IMR-90 (cell line): ENCODE results near the gene PARVG. TPM values are rescaled to one million over a fixed set of nuclear protein-coding genes. Genes with fewer than 3 reads are reported as not detected.

ENCODE experiments used
- ATAC-seq: fragments of 200-7000 bp; cut with Tn5 transposase; 2 replicates; pipeline ENCODE4 v1.9.1; 2020; ENCODE audit warnings: low read depth, mild to moderate bottlenecking, moderate library complexity
- BruUV-seq: library from RNA; stranded (reverse); fragments of 400-500 nt; replicated peaks from 2 replicates; lab custom pipeline; 2021; lab: Mats Ljungman, UMichigan
- CTCF ChIA-PET: fragments of 300-600 bp; formaldehyde crosslinking; extraction: SDS; loops from one replicate; lab custom pipeline; 2021; ENCODE audit warnings: antibody characterized with exemption; lab: Yijun Ruan, JAX
- POLR2A ChIA-PET: fragments of 300-600 bp; sonication (Branson Sonifier 250); formaldehyde crosslinking; loops from one replicate; lab custom pipeline; 2022; ENCODE audit warnings: antibody characterized with exemption; ENCODE audit not compliant: unreplicated experiment; lab: Charles Lee
- DNase-seq: peaks from one replicate; pipeline ENCODE4 v3.0.0; 2013
- H2AFZ ChIP-seq: replicated peaks from 2 replicates; pipeline ENCODE3; 2013; ENCODE audit warnings: low read length, mild to moderate bottlenecking; ENCODE audit not compliant: poor library complexity
- H2AK5ac ChIP-seq: 2 replicates; pipeline ENCODE4 v1.6.1; 2013; ENCODE audit warnings: low read depth, low read length, inconsistent platforms
- H2AK9ac ChIP-seq: replicated peaks from 2 replicates; pipeline ENCODE3; 2013; ENCODE audit warnings: mild to moderate bottlenecking, low read depth, low read length, moderate library complexity; ENCODE audit not compliant: poor library complexity
- H2BK120ac ChIP-seq: 2 replicates; pipeline ENCODE4 v1.6.1; 2013; ENCODE audit warnings: low read depth, low read length, inconsistent platforms
- H2BK15ac ChIP-seq: 3 replicates; pipeline ENCODE4 v1.6.1; 2013; ENCODE audit warnings: low read depth, low read length, inconsistent platforms
- H2BK20ac ChIP-seq: 2 replicates; pipeline ENCODE4 v1.6.1; 2013; ENCODE audit warnings: low read depth, mild to moderate bottlenecking, inconsistent platforms, low read length, moderate library complexity
- H2BK5ac ChIP-seq: 2 replicates; pipeline ENCODE4 v1.6.1; 2013; ENCODE audit warnings: mild to moderate bottlenecking, low read depth, low read length, inconsistent platforms; ENCODE audit not compliant: poor library complexity, severe bottlenecking
- H3K14ac ChIP-seq: replicated peaks from 2 replicates; pipeline ENCODE4 v1.6.1; 2013; ENCODE audit warnings: low read depth, low read length, inconsistent platforms
- H3K18ac ChIP-seq: 2 replicates; pipeline ENCODE4 v1.6.1; 2013; ENCODE audit warnings: low read depth, low read length, control low read depth
- H3K23ac ChIP-seq: 2 replicates; pipeline ENCODE4 v1.6.1; 2013; ENCODE audit warnings: low read depth, low read length, inconsistent platforms
- H3K27ac ChIP-seq: 2 replicates; pipeline ENCODE4 v1.5.1; 2013; ENCODE audit warnings: mild to moderate bottlenecking, control low read depth, low read length; ENCODE audit not compliant: insufficient read depth
- H3K27me3 ChIP-seq: 2 replicates; pipeline ENCODE4 v1.6.1; 2013; ENCODE audit warnings: low read length; ENCODE audit not compliant: control insufficient read depth, insufficient read depth
- H3K36me3 ChIP-seq: 2 replicates; pipeline ENCODE4 v1.6.1; 2013; ENCODE audit warnings: low read length, mixed read lengths; ENCODE audit not compliant: control insufficient read depth, insufficient read depth
- H3K4ac ChIP-seq: 2 replicates; pipeline ENCODE4 v1.6.1; 2013; ENCODE audit warnings: low read depth, low read length, inconsistent platforms
- H3K4me1 ChIP-seq: 2 replicates; pipeline ENCODE4 v1.6.1; 2013; ENCODE audit warnings: low read length, mixed read lengths; ENCODE audit not compliant: control insufficient read depth, insufficient read depth
- H3K4me2 ChIP-seq: 2 replicates; pipeline ENCODE4 v1.6.1; 2013; ENCODE audit warnings: low read depth, mild to moderate bottlenecking, control low read depth, low read length, moderate library complexity
- H3K4me3 ChIP-seq: 2 replicates; pipeline ENCODE4 v1.5.1; 2013; ENCODE audit warnings: low read depth, mild to moderate bottlenecking, control low read depth, low read length, moderate library complexity; ENCODE audit not compliant: insufficient read depth
- H3K56ac ChIP-seq: 2 replicates; pipeline ENCODE4 v1.6.1; 2013; ENCODE audit warnings: low read length, inconsistent platforms; ENCODE audit not compliant: insufficient read depth; ENCODE audit errors: extremely low read depth
- H3K79me1 ChIP-seq, 2 experiments: 2 replicates each; pipeline ENCODE4 v1.6.1; 2013; ENCODE audit warnings: low read length in 2 of 2, inconsistent platforms in 1 of 2, low read depth in 1 of 2
- H3K9ac ChIP-seq: 2 replicates; pipeline ENCODE4 v1.6.1; 2013; ENCODE audit warnings: low read depth, low read length, control low read depth
- H3K9me1 ChIP-seq: 2 replicates; pipeline ENCODE4 v1.6.1; 2013; ENCODE audit warnings: low read length, inconsistent platforms; ENCODE audit not compliant: insufficient read depth
- H3K9me3 ChIP-seq: 2 replicates; pipeline ENCODE4 v1.6.1; 2013; ENCODE audit warnings: low read length; ENCODE audit not compliant: control insufficient read depth, insufficient read depth
- H4K20me1 ChIP-seq: 2 replicates; pipeline ENCODE4 v1.6.1; 2013; ENCODE audit warnings: low read length, inconsistent platforms; ENCODE audit not compliant: insufficient read depth
- H4K5ac ChIP-seq: 2 replicates; pipeline ENCODE4 v1.6.1; 2013; ENCODE audit warnings: mild to moderate bottlenecking, low read depth, low read length, control low read depth
- H4K8ac ChIP-seq, 2 experiments: 2 replicates each; pipeline ENCODE4 v1.6.1; 2013; ENCODE audit warnings: low read depth in 2 of 2, low read length in 2 of 2, control low read depth in 1 of 2, inconsistent platforms in 1 of 2
- H4K91ac ChIP-seq: 2 replicates; pipeline ENCODE4 v1.6.1; 2013; ENCODE audit warnings: low read depth, low read length, inconsistent platforms; ENCODE audit not compliant: insufficient read depth
- BHLHE40 ChIP-seq: fragments of 150-350 bp; IDR thresholded peaks from 2 replicates; pipeline ENCODE4 v1.6.1; 2016; ENCODE audit warnings: mild to moderate bottlenecking, low read depth, low read length
- CEBPB ChIP-seq: IDR thresholded peaks from 2 replicates; pipeline ENCODE4 v1.6.1; 2012; ENCODE audit warnings: low read depth, low read length, improper control_type of control experiment
- CHD1 ChIP-seq: IDR thresholded peaks from 2 replicates; pipeline ENCODE4 v1.6.1; 2012; ENCODE audit warnings: low read depth, low read length, improper control_type of control experiment
- ELK1 ChIP-seq: fragments of 150-350 bp; IDR thresholded peaks from 2 replicates; pipeline ENCODE4 v1.6.1; 2016; ENCODE audit warnings: low read depth, mild to moderate bottlenecking, low read length, moderate library complexity, borderline replicate concordance
- FOS ChIP-seq: fragments of 150-350 bp; IDR thresholded peaks from 2 replicates; pipeline ENCODE4 v1.6.1; 2016; ENCODE audit warnings: low read depth, low read length
- MAFK ChIP-seq: IDR thresholded peaks from 2 replicates; pipeline ENCODE4 v1.6.1; 2012; ENCODE audit warnings: low read depth, low read length, improper control_type of control experiment
- MAZ ChIP-seq: IDR thresholded peaks from 2 replicates; pipeline ENCODE4 v1.6.1; 2012; ENCODE audit warnings: low read depth, mild to moderate bottlenecking, low read length, improper control_type of control experiment, moderate library complexity, borderline replicate concordance
- MXI1 ChIP-seq: IDR thresholded peaks from 2 replicates; pipeline ENCODE4 v1.6.1; 2012; ENCODE audit warnings: low read depth, mild to moderate bottlenecking, low read length, moderate library complexity, borderline replicate concordance
- NFE2L2 ChIP-seq: fragments of 150-350 bp; IDR thresholded peaks from 2 replicates; pipeline ENCODE4 v1.6.1; 2016; ENCODE audit warnings: low read depth, mild to moderate bottlenecking, low read length
- POLR2A ChIP-seq: IDR thresholded peaks from 2 replicates; pipeline ENCODE4 v1.6.1; 2012; ENCODE audit warnings: mild to moderate bottlenecking, low read depth, low read length
- RAD21 ChIP-seq: IDR thresholded peaks from 2 replicates; pipeline ENCODE4 v1.6.1; 2012; ENCODE audit warnings: low read length, improper control_type of control experiment
- RCOR1 ChIP-seq: IDR thresholded peaks from 2 replicates; pipeline ENCODE4 v1.6.1; 2012; ENCODE audit warnings: mild to moderate bottlenecking, low read length, improper control_type of control experiment; ENCODE audit not compliant: insufficient replicate concordance
- RFX5 ChIP-seq: IDR thresholded peaks from 2 replicates; pipeline ENCODE4 v1.8.0; 2012; ENCODE audit warnings: low read depth, mild to moderate bottlenecking, low read length, moderate library complexity
- SMC3 ChIP-seq: fragments of 150-350 bp; IDR thresholded peaks from 2 replicates; pipeline ENCODE4 v1.6.1; 2016; ENCODE audit warnings: low read depth, mild to moderate bottlenecking, antibody characterized with exemption, low read length, moderate library complexity
- WGBS, 2 experiments: methylation state at CpG; one replicate each; pipeline versions ENCODE4 v1.1.5 to v1.1.7; 2013; ENCODE audit warnings: missing lambda C conversion rate in 2 of 2; ENCODE audit not compliant: insufficient read length in 1 of 2; ENCODE audit errors: extremely low coverage in 2 of 2; 5-methylcytosine and 5-hydroxymethylcytosine counted together
- dilution Hi-C: fragments of 300-500 bp; cut with HindIII; formaldehyde crosslinking; loops from one replicate; pipeline ENCODE4 v1.14.3; 2018; ENCODE audit warnings: low sequenced_read_pairs; ENCODE audit not compliant: unreplicated experiment
- in situ Hi-C: fragments of 300-500 bp; cut with MboI; formaldehyde crosslinking; loops from 3 replicates; pipeline ENCODE4 v1.14.3; 2019; ENCODE audit warnings: low sequenced_read_pairs, inconsistent platforms, mixed read lengths
- intact Hi-C: fragments of 100-400 bp; cut with micrococcal nuclease; formaldehyde crosslinking; loops from 2 replicates; pipeline ENCODE4 v1.10.0; 2022
- polyA plus RNA-seq, 3 experiments: library from polyadenylated mRNA; depleted of rRNA; stranded (reverse); fragments of >200 nt; gene quantifications; 2 replicates each; pipeline ENCODE4 v1.2.3, GENCODE V29; 2012; ENCODE audit warnings: low replicate concordance in 1 of 3
- total RNA-seq: library from RNA; depleted of rRNA; stranded (reverse); fragments of >200 nt; gene quantifications from 2 replicates; pipeline ENCODE4 v1.2.3, GENCODE V29; 2012
- TF ChIP-seq, protein P1 (sequence below): conservative IDR thresholded peaks from 2 replicates; pipeline ENCODE4 v1.5.1; 2012; ENCODE audit warnings: mild to moderate bottlenecking, low read depth, low read length, improper control_type of control experiment
- TF ChIP-seq, protein P2 (sequence below): fragments of 150-350 bp; IDR thresholded peaks from 2 replicates; pipeline ENCODE4 v1.6.1; 2017; ENCODE audit warnings: mild to moderate bottlenecking, antibody characterized with exemption, low read length, low read depth

PARVG gene
- total and polyA plus RNA-seq, 2 of the 4 experiments (the other 2 are of a cell fraction) = not detected

- H4K8ac ChIP-seq = no peak overlapping the region
- H3K36me3 ChIP-seq = peaks cover 22% of the 10 kb centered on the region; the same call in 1 of the 2 replicates
- H2AK5ac ChIP-seq = no peak overlapping the region
- dilution Hi-C loops = no loop called here
- in situ Hi-C loops = no loop called here
- H2BK15ac ChIP-seq = no peak overlapping the region
- no peak overlapping the region for H2AFZ ChIP-seq
- no peak overlapping the region for H3K4me2 ChIP-seq
- no peak overlapping the region for H3K56ac ChIP-seq
- no peak overlapping the region for H3K27ac ChIP-seq
- ChIA-PET CTCF (no interaction called here), POLR2A (no interaction called here)
- no peak overlapping the region for H3K14ac ChIP-seq
- no peak overlapping the region for H4K91ac ChIP-seq
- no peak overlapping the region for H3K9ac ChIP-seq
- H4K5ac ChIP-seq = no peak overlapping the region
- no TSS peak for BruUV-seq
- no peaks in the 10 kb centered on the region for H3K4me1 ChIP-seq
- no peaks in the 10 kb centered on the region; the same call in 1 of the 2 replicates for H4K20me1 ChIP-seq
- H2BK5ac ChIP-seq = no peak overlapping the region
- ATAC-seq = no peak
- 0 out of 2 replicates have a peak, but pooled peaks cover 6% of the 10 kb centered on the region for H3K9me1 ChIP-seq
- H3K9me3 ChIP-seq = peaks cover 18% of the 10 kb centered on the region
- H3K4me3 ChIP-seq = no peak overlapping the region
- no peaks in the 10 kb centered on the region; a peak in 1 of 4 replicates for H3K79me1 ChIP-seq
- no peaks in the 10 kb centered on the region for H3K27me3 ChIP-seq
- intact Hi-C loops = no loop called here
- no peak overlapping the region for H2BK20ac ChIP-seq
- H3K4ac ChIP-seq = no peak overlapping the region
- no CpG with 5 or more reads among the region's 6 CpGs for WGBS, 2 experiments
- DNase-seq = no peak
- TF ChIP-seq ELK1 (no peak), MAFK (no peak), MAZ (no peak), CEBPB (no peak), RFX5 (no peak), SMC3 (no peak), POLR2A (no peak), BHLHE40 (no peak), FOS (no peak), RCOR1 (no peak), NFE2L2 (no peak), RAD21 (no peak), MXI1 (no peak), CHD1 (no peak)
- TF ChIP-seq, protein P1, sequence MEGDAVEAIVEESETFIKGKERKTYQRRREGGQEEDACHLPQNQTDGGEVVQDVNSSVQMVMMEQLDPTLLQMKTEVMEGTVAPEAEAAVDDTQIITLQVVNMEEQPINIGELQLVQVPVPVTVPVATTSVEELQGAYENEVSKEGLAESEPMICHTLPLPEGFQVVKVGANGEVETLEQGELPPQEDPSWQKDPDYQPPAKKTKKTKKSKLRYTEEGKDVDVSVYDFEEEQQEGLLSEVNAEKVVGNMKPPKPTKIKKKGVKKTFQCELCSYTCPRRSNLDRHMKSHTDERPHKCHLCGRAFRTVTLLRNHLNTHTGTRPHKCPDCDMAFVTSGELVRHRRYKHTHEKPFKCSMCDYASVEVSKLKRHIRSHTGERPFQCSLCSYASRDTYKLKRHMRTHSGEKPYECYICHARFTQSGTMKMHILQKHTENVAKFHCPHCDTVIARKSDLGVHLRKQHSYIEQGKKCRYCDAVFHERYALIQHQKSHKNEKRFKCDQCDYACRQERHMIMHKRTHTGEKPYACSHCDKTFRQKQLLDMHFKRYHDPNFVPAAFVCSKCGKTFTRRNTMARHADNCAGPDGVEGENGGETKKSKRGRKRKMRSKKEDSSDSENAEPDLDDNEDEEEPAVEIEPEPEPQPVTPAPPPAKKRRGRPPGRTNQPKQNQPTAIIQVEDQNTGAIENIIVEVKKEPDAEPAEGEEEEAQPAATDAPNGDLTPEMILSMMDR = no peak
- TF ChIP-seq, protein P2, sequence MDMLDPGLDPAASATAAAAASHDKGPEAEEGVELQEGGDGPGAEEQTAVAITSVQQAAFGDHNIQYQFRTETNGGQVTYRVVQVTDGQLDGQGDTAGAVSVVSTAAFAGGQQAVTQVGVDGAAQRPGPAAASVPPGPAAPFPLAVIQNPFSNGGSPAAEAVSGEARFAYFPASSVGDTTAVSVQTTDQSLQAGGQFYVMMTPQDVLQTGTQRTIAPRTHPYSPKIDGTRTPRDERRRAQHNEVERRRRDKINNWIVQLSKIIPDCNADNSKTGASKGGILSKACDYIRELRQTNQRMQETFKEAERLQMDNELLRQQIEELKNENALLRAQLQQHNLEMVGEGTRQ = no peak
- no peak overlapping the region for H2AK9ac ChIP-seq
- H3K18ac ChIP-seq = no peak overlapping the region
- no peak overlapping the region for H3K23ac ChIP-seq
- no peak overlapping the region for H2BK120ac ChIP-seq
These were observed 47.6 kb upstream of the PARVG start for GRCh38 chr22:44133161-44133560.
